ENCODE results near the gene LRBA.

LRBA gene

GRCh38 chr4:150310159-150310895 is 704.8 kb downstream of the LRBA start:
- peak; percentile 38 for DNase-seq

GRCh38 chr4:150308824-150309472 is 706.1 kb downstream of the LRBA start:
- DNase-seq, result no peak

GRCh38 chr4:150306719-150307118 is 708.4 kb downstream of the LRBA start:
- DNase-seq, result no peak

- DNase-seq, result no peak
Measured at GRCh38 chr4:150305995-150306394, 709.1 kb downstream of the LRBA start.

- DNase-seq, result peak; percentile 60
Measured at GRCh38 chr4:150302553-150302952, 712.5 kb downstream of the LRBA start.

GRCh38 chr4:150299816-150300215 is 715.3 kb downstream of the LRBA start:
- DNase-seq, result no peak

- peak; percentile 81 for DNase-seq
Measured at GRCh38 chr4:150297861-150298474, 717.1 kb downstream of the LRBA start.

GRCh38 chr4:150289881-150290280 is 725.2 kb downstream of the LRBA start:
- DNase-seq, result no peak

- peak; percentile 11 for DNase-seq
Measured at GRCh38 chr4:150289198-150289597, 725.9 kb downstream of the LRBA start.

- DNase-seq, result no peak
Measured at GRCh38 chr4:150286656-150287055, 728.4 kb downstream of the LRBA start.

GRCh38 chr4:150283689-150284088 is 731.4 kb downstream of the LRBA start:
- DNase-seq, result peak; percentile 15

GRCh38 chr4:150280975-150281374 is 734.1 kb downstream of the LRBA start:
- no peak for DNase-seq

- DNase-seq, result peak; percentile 33
Measured at GRCh38 chr4:150280081-150280895, 734.8 kb downstream of the LRBA start.

- no peak for DNase-seq
Measured at GRCh38 chr4:150278206-150278605, 736.9 kb downstream of the LRBA start.

- DNase-seq, result no peak
Measured at GRCh38 chr4:150268444-150268843, 746.6 kb downstream of the LRBA start.

GRCh38 chr4:150265806-150266205 is 749.3 kb downstream of the LRBA start:
- DNase-seq, result no peak

- DNase-seq, result no peak
Measured at GRCh38 chr4:150264595-150265161, 750.4 kb downstream of the LRBA start.

GRCh38 chr4:150262611-150263010 is 752.5 kb downstream of the LRBA start:
- DNase-seq, result no peak

GRCh38 chr4:150261571-150261970 is 753.5 kb downstream of the LRBA start:
- no peak for DNase-seq

GRCh38 chr4:150259861-150260567 is 755.1 kb downstream of the LRBA start:
- no peak for DNase-seq

- DNase-seq, result no peak
Measured at GRCh38 chr4:150258569-150258968, 756.5 kb downstream of the LRBA start.

All from hematopoietic multipotent progenitor cell treated with erythropoietin and hydrocortisone succinate and interleukin-3 and kit ligand, for 4 days (in vitro differentiated cells).